Measurements from ENCODE around the gene ADAMTSL3.

ADAMTSL3 gene

GRCh38 chr15:83626171-83626802 lies 27.6 kb upstream of the ADAMTSL3 start:
- Histone ChIP-seq H3K4me1 (ENCODE audit: control insufficient read depth, insufficient read depth, low read length) (no peaks in the 10 kb centered on the region), H3K36me3 (ENCODE audit: control insufficient read depth in 2 of 2, insufficient read depth in 2 of 2, low read length in 2 of 2) (no peaks in the 10 kb centered on the region), H3K9me3 (ENCODE audit: control insufficient read depth in 2 of 2, low read length in 2 of 2) (peaks cover 0 to 3% of the 10 kb centered on the region in 2 donors), H3K9ac (ENCODE audit: low read length in 2 of 2) (no peak overlapping the region), H3K4me3 (ENCODE audit: low read length in 2 of 2) (no peak overlapping the region), H3K27ac (ENCODE audit: low read length) (no peak overlapping the region), H3K27me3 (ENCODE audit: control insufficient read depth in 1 of 2, insufficient read depth in 2 of 2, low read length in 2 of 2) (no peaks in the 10 kb centered on the region)

- H3K4me1 ChIP-seq (ENCODE audit: control insufficient read depth, insufficient read depth, low read length) = no peaks in the 10 kb centered on the region
- no peak overlapping the region for H3K4me3 ChIP-seq (ENCODE audit: low read length in 2 of 2)
- H3K27me3 ChIP-seq (ENCODE audit: control insufficient read depth in 1 of 2, insufficient read depth in 2 of 2, low read length in 2 of 2) = no peaks in the 10 kb centered on the region
- no peak overlapping the region for H3K27ac ChIP-seq (ENCODE audit: low read length)
- no peaks in the 10 kb centered on the region for H3K36me3 ChIP-seq (ENCODE audit: control insufficient read depth in 2 of 2, insufficient read depth in 2 of 2, low read length in 2 of 2)
- no peaks in the 10 kb centered on the region for H3K9me3 ChIP-seq (ENCODE audit: control insufficient read depth in 2 of 2, low read length in 2 of 2)
- no peak overlapping the region for H3K9ac ChIP-seq (ENCODE audit: low read length in 2 of 2)
These were observed 22.4 kb upstream of the ADAMTSL3 start for GRCh38 chr15:83631534-83631933.

- Histone ChIP-seq H3K9me3 (ENCODE audit: control insufficient read depth in 2 of 2, low read length in 2 of 2) (peaks cover 0 to 16% of the 10 kb centered on the region in 2 donors), H3K9ac (ENCODE audit: low read length in 2 of 2) (no peak overlapping the region), H3K4me3 (ENCODE audit: low read length in 2 of 2) (no peak overlapping the region), H3K4me1 (ENCODE audit: control insufficient read depth, insufficient read depth, low read length) (no peaks in the 10 kb centered on the region), H3K27ac (ENCODE audit: low read length) (no peak overlapping the region), H3K36me3 (ENCODE audit: control insufficient read depth in 2 of 2, insufficient read depth in 2 of 2, low read length in 2 of 2) (no peaks in the 10 kb centered on the region), H3K27me3 (ENCODE audit: control insufficient read depth in 1 of 2, insufficient read depth in 2 of 2, low read length in 2 of 2) (no peaks in the 10 kb centered on the region)
These were observed 10.7 kb upstream of the ADAMTSL3 start for GRCh38 chr15:83643201-83643600.

- Histone ChIP-seq H3K4me3 (ENCODE audit: low read length in 2 of 2) (no peak overlapping the region), H3K4me1 (ENCODE audit: control insufficient read depth, insufficient read depth, low read length) (no peaks in the 10 kb centered on the region), H3K9ac (ENCODE audit: low read length in 2 of 2) (no peak overlapping the region), H3K27me3 (ENCODE audit: control insufficient read depth in 1 of 2, insufficient read depth in 2 of 2, low read length in 2 of 2) (no peaks in the 10 kb centered on the region), H3K9me3 (ENCODE audit: control insufficient read depth in 2 of 2, low read length in 2 of 2) (peaks cover 0 to 10% of the 10 kb centered on the region in 2 donors), H3K27ac (ENCODE audit: low read length) (no peak overlapping the region), H3K36me3 (ENCODE audit: control insufficient read depth in 2 of 2, insufficient read depth in 2 of 2, low read length in 2 of 2) (no peaks in the 10 kb centered on the region)
These were observed 9.5 kb upstream of the ADAMTSL3 start for GRCh38 chr15:83644439-83644838.

- no peak overlapping the region for H3K4me3 ChIP-seq (ENCODE audit: low read length in 2 of 2)
- H3K27me3 ChIP-seq (ENCODE audit: control insufficient read depth in 1 of 2, insufficient read depth in 2 of 2, low read length in 2 of 2) = no peaks in the 10 kb centered on the region
- H3K9ac ChIP-seq (ENCODE audit: low read length in 2 of 2) = no peak overlapping the region
- no peaks in the 10 kb centered on the region for H3K9me3 ChIP-seq (ENCODE audit: control insufficient read depth in 2 of 2, low read length in 2 of 2)
- H3K36me3 ChIP-seq (ENCODE audit: control insufficient read depth in 2 of 2, insufficient read depth in 2 of 2, low read length in 2 of 2) = no peaks in the 10 kb centered on the region
- H3K4me1 ChIP-seq (ENCODE audit: control insufficient read depth, insufficient read depth, low read length) = peaks cover 21% of the 10 kb centered on the region
- no peak overlapping the region for H3K27ac ChIP-seq (ENCODE audit: low read length)
These were observed 3.1 kb upstream of the ADAMTSL3 start for GRCh38 chr15:83650831-83651230.

- no peak overlapping the region for H3K9ac ChIP-seq (ENCODE audit: low read length in 2 of 2)
- peaks cover 26% of the 10 kb centered on the region for H3K4me1 ChIP-seq (ENCODE audit: control insufficient read depth, insufficient read depth, low read length)
- no peak overlapping the region for H3K27ac ChIP-seq (ENCODE audit: low read length)
- peaks cover 2 to 3% of the 10 kb centered on the region in 2 donors for H3K36me3 ChIP-seq (ENCODE audit: control insufficient read depth in 2 of 2, insufficient read depth in 2 of 2, low read length in 2 of 2)
- no peaks in the 10 kb centered on the region for H3K9me3 ChIP-seq (ENCODE audit: control insufficient read depth in 2 of 2, low read length in 2 of 2)
- H3K4me3 ChIP-seq (ENCODE audit: low read length in 2 of 2) = no peak overlapping the region
- H3K27me3 ChIP-seq (ENCODE audit: control insufficient read depth in 1 of 2, insufficient read depth in 2 of 2, low read length in 2 of 2) = no peaks in the 10 kb centered on the region
These were observed 2.4 kb upstream of the ADAMTSL3 start for GRCh38 chr15:83651541-83651940.

GRCh38 chr15:83652626-83653204 lies 1.2 kb upstream of the ADAMTSL3 start:
- no peak overlapping the region for H3K9ac ChIP-seq (ENCODE audit: low read length in 2 of 2)
- H3K36me3 ChIP-seq (ENCODE audit: control insufficient read depth in 2 of 2, insufficient read depth in 2 of 2, low read length in 2 of 2) = peaks cover 5 to 12% of the 10 kb centered on the region in 2 donors
- H3K4me3 ChIP-seq (ENCODE audit: low read length in 2 of 2) = peak overlapping the region; percentile 29 to 65
- H3K4me1 ChIP-seq (ENCODE audit: control insufficient read depth, insufficient read depth, low read length) = peaks cover 35% of the 10 kb centered on the region
- no peaks in the 10 kb centered on the region for H3K9me3 ChIP-seq (ENCODE audit: control insufficient read depth in 2 of 2, low read length in 2 of 2)
- peak overlapping the region; percentile 55 for H3K27ac ChIP-seq (ENCODE audit: low read length)
- no peaks in the 10 kb centered on the region for H3K27me3 ChIP-seq (ENCODE audit: control insufficient read depth in 1 of 2, insufficient read depth in 2 of 2, low read length in 2 of 2)

GRCh38 chr15:83653288-83653638 lies 660 bp upstream of the ADAMTSL3 start:
- peak overlapping the region; percentile 29 to 65 for H3K4me3 ChIP-seq (ENCODE audit: low read length in 2 of 2)
- H3K9ac ChIP-seq (ENCODE audit: low read length in 2 of 2) = peak overlapping the region in 1 of 2 donors; percentile 47
- peaks cover 5 to 13% of the 10 kb centered on the region in 2 donors for H3K36me3 ChIP-seq (ENCODE audit: control insufficient read depth in 2 of 2, insufficient read depth in 2 of 2, low read length in 2 of 2)
- peaks cover 38% of the 10 kb centered on the region for H3K4me1 ChIP-seq (ENCODE audit: control insufficient read depth, insufficient read depth, low read length)
- no peaks in the 10 kb centered on the region for H3K27me3 ChIP-seq (ENCODE audit: control insufficient read depth in 1 of 2, insufficient read depth in 2 of 2, low read length in 2 of 2)
- no peaks in the 10 kb centered on the region for H3K9me3 ChIP-seq (ENCODE audit: control insufficient read depth in 2 of 2, low read length in 2 of 2)
- peak overlapping the region; percentile 55 for H3K27ac ChIP-seq (ENCODE audit: low read length)

- Histone ChIP-seq H3K27ac (ENCODE audit: low read length) (peak overlapping the region; percentile 49), H3K9me3 (ENCODE audit: control insufficient read depth in 2 of 2, low read length in 2 of 2) (no peaks in the 10 kb centered on the region), H3K4me3 (ENCODE audit: low read length in 2 of 2) (peak overlapping the region; percentile 80 to 85), H3K9ac (ENCODE audit: low read length in 2 of 2) (peak overlapping the region; percentile 55 to 62), H3K36me3 (ENCODE audit: control insufficient read depth in 2 of 2, insufficient read depth in 2 of 2, low read length in 2 of 2) (peaks cover 5 to 13% of the 10 kb centered on the region in 2 donors), H3K27me3 (ENCODE audit: control insufficient read depth in 1 of 2, insufficient read depth in 2 of 2, low read length in 2 of 2) (no peaks in the 10 kb centered on the region), H3K4me1 (ENCODE audit: control insufficient read depth, insufficient read depth, low read length) (peaks cover 38% of the 10 kb centered on the region)
These were observed 685 bp downstream of the ADAMTSL3 start for GRCh38 chr15:83654379-83655236.

GRCh38 chr15:83655237-83655616 lies 1.3 kb downstream of the ADAMTSL3 start:
- Histone ChIP-seq H3K4me1 (ENCODE audit: control insufficient read depth, insufficient read depth, low read length) (peaks cover 42% of the 10 kb centered on the region), H3K27me3 (ENCODE audit: control insufficient read depth in 1 of 2, insufficient read depth in 2 of 2, low read length in 2 of 2) (no peaks in the 10 kb centered on the region), H3K4me3 (ENCODE audit: low read length in 2 of 2) (peak overlapping the region; percentile 80 to 85), H3K9me3 (ENCODE audit: control insufficient read depth in 2 of 2, low read length in 2 of 2) (no peaks in the 10 kb centered on the region), H3K36me3 (ENCODE audit: control insufficient read depth in 2 of 2, insufficient read depth in 2 of 2, low read length in 2 of 2) (peaks cover 9 to 16% of the 10 kb centered on the region in 2 donors), H3K27ac (ENCODE audit: low read length) (peak overlapping the region; percentile 18), H3K9ac (ENCODE audit: low read length in 2 of 2) (peak overlapping the region; percentile 55 to 62)

Data from stomach smooth muscle (tissue), 2 donors.